H1 (cell line): ENCODE measurements around the gene SLC22A3. TPM values are rescaled to one million over a fixed set of nuclear protein-coding genes. Genes with fewer than 3 reads are reported as not detected.

Experiments
- CTCF ChIA-PET: fragments of 300-600 bp; sonication (Branson Sonifier 250); formaldehyde crosslinking; loops from one replicate; lab custom pipeline; 2021; ENCODE audit not compliant: partially characterized antibody; lab: Charles Lee
- POLR2A ChIA-PET: fragments of 300-600 bp; sonication (Branson Sonifier 250); formaldehyde crosslinking; loops from one replicate; lab custom pipeline; 2021; ENCODE audit warnings: inconsistent platforms; ENCODE audit not compliant: partially characterized antibody; lab: Charles Lee
- DNase-seq, 2 experiments: peaks; one replicate each; pipeline versions ENCODE4 v3.0.0 to v3.0.0-alpha.2; 2010 to 2022; ENCODE audit warnings: low spot score in 2 of 2, low read depth in 1 of 2, mixed read lengths in 1 of 2
- FAIRE-seq: peaks from 2 replicates; lab custom pipeline; 2011; peaks lifted over from hg19 to GRCh38; lab: Jason Lieb, UNC
- H2AFZ ChIP-seq: 2 replicates; pipeline ENCODE4 v1.8.1; 2012; ENCODE audit warnings: low read length, inconsistent platforms
- H2AK5ac ChIP-seq: 2 replicates; pipeline ENCODE4 v1.6.1; 2013; ENCODE audit warnings: low read depth, low read length
- H2BK120ac ChIP-seq: replicated peaks from 2 replicates; pipeline ENCODE3; 2013; ENCODE audit warnings: low read depth, low read length, inconsistent platforms
- H2BK12ac ChIP-seq: 2 replicates; pipeline ENCODE4 v1.6.1; 2013; ENCODE audit warnings: low read depth, low read length
- H2BK15ac ChIP-seq: 2 replicates; pipeline ENCODE4 v1.6.1; 2013; ENCODE audit warnings: low read length
- H2BK20ac ChIP-seq: 2 replicates; pipeline ENCODE4 v1.6.1; 2013; ENCODE audit warnings: low read length
- H2BK5ac ChIP-seq: 2 replicates; pipeline ENCODE4 v1.6.1; 2013; ENCODE audit warnings: low read depth, low read length
- H3K14ac ChIP-seq: 2 replicates; pipeline ENCODE4 v1.6.1; 2013; ENCODE audit warnings: inconsistent platforms; ENCODE audit not compliant: insufficient read length
- H3K18ac ChIP-seq: 2 replicates; pipeline ENCODE4 v1.6.1; 2013; ENCODE audit warnings: low read length; ENCODE audit errors: extremely low read depth
- H3K23ac ChIP-seq: 2 replicates; pipeline ENCODE4 v1.6.1; 2013; ENCODE audit warnings: inconsistent platforms; ENCODE audit not compliant: insufficient read length
- H3K23me2 ChIP-seq: 2 replicates; pipeline ENCODE4 v1.6.1; 2013; ENCODE audit warnings: low read depth, low read length
- H3K27ac ChIP-seq: 2 replicates; pipeline ENCODE4 v1.6.1; 2011; ENCODE audit warnings: low read depth, low read length, inconsistent platforms
- H3K27me3 ChIP-seq, 4 experiments: replicated peaks in 1 of 4; 1 replicate in 1 of 4; 2 replicates in 3 of 4; pipeline versions ENCODE4 v1.6.1 to v1.8.1; 2011 to 2013; ENCODE audit warnings: low read length in 3 of 4, mild to moderate bottlenecking in 3 of 4, inconsistent platforms in 2 of 4, mixed read lengths in 2 of 4, moderate library complexity in 1 of 4; ENCODE audit not compliant: control insufficient read depth in 3 of 4, insufficient read depth in 3 of 4; ENCODE audit errors: extremely low read depth in 1 of 4
- H3K36me3 ChIP-seq, 4 experiments: 2 replicates each; pipeline versions ENCODE4 v1.6.1 to v1.8.1; 2011 to 2013; ENCODE audit warnings: mild to moderate bottlenecking in 4 of 4, low read length in 3 of 4, moderate library complexity in 2 of 4, control low read depth in 1 of 4, inconsistent platforms in 1 of 4; ENCODE audit not compliant: insufficient read depth in 4 of 4, control insufficient read depth in 2 of 4
- H3K4ac ChIP-seq: replicated peaks from 2 replicates; pipeline ENCODE3; 2013; ENCODE audit warnings: low read length, low read depth, mixed read lengths, inconsistent platforms; ENCODE audit not compliant: insufficient read length
- H3K4me1 ChIP-seq, 4 experiments: replicated peaks in 1 of 4; 1 replicate in 1 of 4; 2 replicates in 3 of 4; pipeline versions ENCODE4 v1.6.1 to v1.8.1; 2011 to 2013; ENCODE audit warnings: low read length in 3 of 4, inconsistent platforms in 2 of 4, mixed read lengths in 1 of 4; ENCODE audit not compliant: insufficient read depth in 4 of 4, control insufficient read depth in 3 of 4
- H3K4me2 ChIP-seq, 2 experiments: 2 replicates each; pipeline versions ENCODE4 v1.6.1 to v1.8.1; 2011 to 2013; ENCODE audit warnings: low read depth in 2 of 2, low read length in 2 of 2, control low read depth in 1 of 2, inconsistent platforms in 1 of 2, mild to moderate bottlenecking in 1 of 2; ENCODE audit not compliant: insufficient read depth in 1 of 2
- H3K4me3 ChIP-seq, 4 experiments: fragments of 200-600, 300-600 bp in 1 of 4; sonication (generic), shearing (Covaris generic), sonication (Bioruptor Twin) in 1 of 4; 2 replicates each; pipeline versions ENCODE4 v1.5.1 to v1.8.1; 2011 to 2016; ENCODE audit warnings: low read length in 4 of 4, low read depth in 3 of 4, control low read depth in 2 of 4, inconsistent platforms in 2 of 4, mild to moderate bottlenecking in 2 of 4, mixed read lengths in 1 of 4, moderate library complexity in 1 of 4; ENCODE audit not compliant: insufficient read depth in 2 of 4; ENCODE audit errors: extremely low read depth in 1 of 4
- H3K56ac ChIP-seq: replicated peaks from 2 replicates; pipeline ENCODE3; 2013; ENCODE audit warnings: low read depth, mild to moderate bottlenecking, mixed read lengths, low read length, inconsistent platforms; ENCODE audit not compliant: insufficient read length
- H3K79me1 ChIP-seq: 2 replicates; pipeline ENCODE4 v1.6.1; 2013; ENCODE audit warnings: low read depth, low read length, control low read depth
- H3K79me2 ChIP-seq, 2 experiments: 2 replicates each; pipeline versions ENCODE4 v1.6.1 to v1.8.1; 2012 to 2013; ENCODE audit warnings: low read length in 2 of 2, mild to moderate bottlenecking in 2 of 2, inconsistent platforms in 1 of 2; ENCODE audit not compliant: insufficient read depth in 2 of 2, control insufficient read depth in 1 of 2
- H3K9ac ChIP-seq, 4 experiments: replicated peaks in 1 of 4; 1 replicate in 1 of 4; 2 replicates in 3 of 4; pipeline versions ENCODE4 v1.6.1 to v1.8.1; 2011 to 2013; ENCODE audit warnings: low read depth in 3 of 4, low read length in 3 of 4, control low read depth in 2 of 4, mild to moderate bottlenecking in 2 of 4, moderate library complexity in 2 of 4, inconsistent platforms in 1 of 4; ENCODE audit errors: extremely low read depth in 1 of 4
- H3K9me3 ChIP-seq, 2 experiments: 2 replicates each; pipeline versions ENCODE4 v1.6.1 to v1.8.1; 2012 to 2013; ENCODE audit warnings: mild to moderate bottlenecking in 2 of 2, moderate library complexity in 2 of 2, control low read depth in 1 of 2, inconsistent platforms in 1 of 2, low read depth in 1 of 2, low read length in 1 of 2, mixed read lengths in 1 of 2; ENCODE audit not compliant: insufficient read depth in 2 of 2
- H4K20me1 ChIP-seq, 2 experiments: replicated peaks in 1 of 2; 2 replicates each; pipeline versions ENCODE3 to v1.8.1; 2011 to 2013; ENCODE audit warnings: inconsistent platforms in 2 of 2, low read length in 2 of 2, mild to moderate bottlenecking in 1 of 2; ENCODE audit not compliant: insufficient read depth in 2 of 2, control insufficient read depth in 1 of 2
- H4K5ac ChIP-seq: 2 replicates; pipeline ENCODE4 v1.6.1; 2013; ENCODE audit warnings: low read length, low read depth, mixed read lengths, inconsistent platforms; ENCODE audit not compliant: insufficient read length
- H4K8ac ChIP-seq: 2 replicates; pipeline ENCODE4 v1.8.0; 2013; ENCODE audit warnings: mild to moderate bottlenecking, moderate library complexity, low read length, inconsistent platforms; ENCODE audit not compliant: insufficient read depth; ENCODE audit errors: extremely low read depth
- H4K91ac ChIP-seq: replicated peaks from 2 replicates; pipeline ENCODE3; 2013; ENCODE audit warnings: low read length, mixed read lengths, inconsistent platforms; ENCODE audit not compliant: insufficient read length
- EZH2 ChIP-seq: fragments of 200-600 bp; sonication (generic); IDR thresholded peaks from 2 replicates; pipeline ENCODE4 v1.7.1; 2012; ENCODE audit warnings: low read depth, mild to moderate bottlenecking, moderate library complexity, low read length, inconsistent platforms; ENCODE audit not compliant: severe bottlenecking
- POU5F1 ChIP-seq: IDR thresholded peaks from 2 replicates; pipeline ENCODE4 v1.6.1; 2011; ENCODE audit warnings: low read depth, mild to moderate bottlenecking, low read length, moderate library complexity
- SIN3A ChIP-seq, 2 experiments: IDR thresholded peaks in 1 of 2; conservative IDR thresholded peaks in 1 of 2; 2 replicates each; pipeline ENCODE4 v1.6.1; 2011 to 2012; ENCODE audit warnings: low read length in 2 of 2, improper control_type of control experiment in 1 of 2, low read depth in 1 of 2, mild to moderate bottlenecking in 1 of 2
- WGBS, 2 experiments: shearing (Covaris generic) in 1 of 2; methylation state at CpG; one replicate each; pipeline versions ENCODE4 v1.1.6 to v1.1.7; 2013 to 2015; ENCODE audit warnings: low lambda C conversion rate in 2 of 2, mixed read lengths in 2 of 2, inconsistent platforms in 1 of 2, low coverage in 1 of 2, missing lambda C conversion rate in 1 of 2; ENCODE audit not compliant: insufficient replicate concordance in 2 of 2, insufficient coverage in 1 of 2, insufficient read length in 1 of 2; ENCODE audit errors: extremely low coverage in 1 of 2, missing lambda C conversion rate in 1 of 2; 5-methylcytosine and 5-hydroxymethylcytosine counted together
- polyA plus RNA-seq, 7 experiments: library from polyadenylated mRNA; depleted of rRNA in 3 of 7; stranded (reverse) in 5 of 7; unstranded in 2 of 7; fragments of >200 nt in 5 of 7; fragments of 200-250 nt in 2 of 7; gene quantifications; 1 replicate in 5 of 7; 2 replicates in 1 of 7; 4 replicates in 1 of 7; pipeline versions ENCODE4 v1.2.1 to v1.2.3, GENCODE V29; 2011 to 2013; ENCODE audit warnings: missing spikeins in 2 of 7, mixed read lengths in 2 of 7
- total RNA-seq: library from RNA; stranded (reverse); fragmentation: NEBNext Ultra II Directional; extraction: Animal tissue kit (Norgen Biotek cat#: 25700); gene quantifications from 2 replicates; pipeline ENCODE4 v1.2.1, GENCODE V29; 2021

SLC22A3 gene
- total and polyA plus RNA-seq, 2 of the 8 experiments (the other 6 are each of a cell fraction or from before 2014, with no cell fraction given), result 1.0 to 2.9 TPM

DNA sequence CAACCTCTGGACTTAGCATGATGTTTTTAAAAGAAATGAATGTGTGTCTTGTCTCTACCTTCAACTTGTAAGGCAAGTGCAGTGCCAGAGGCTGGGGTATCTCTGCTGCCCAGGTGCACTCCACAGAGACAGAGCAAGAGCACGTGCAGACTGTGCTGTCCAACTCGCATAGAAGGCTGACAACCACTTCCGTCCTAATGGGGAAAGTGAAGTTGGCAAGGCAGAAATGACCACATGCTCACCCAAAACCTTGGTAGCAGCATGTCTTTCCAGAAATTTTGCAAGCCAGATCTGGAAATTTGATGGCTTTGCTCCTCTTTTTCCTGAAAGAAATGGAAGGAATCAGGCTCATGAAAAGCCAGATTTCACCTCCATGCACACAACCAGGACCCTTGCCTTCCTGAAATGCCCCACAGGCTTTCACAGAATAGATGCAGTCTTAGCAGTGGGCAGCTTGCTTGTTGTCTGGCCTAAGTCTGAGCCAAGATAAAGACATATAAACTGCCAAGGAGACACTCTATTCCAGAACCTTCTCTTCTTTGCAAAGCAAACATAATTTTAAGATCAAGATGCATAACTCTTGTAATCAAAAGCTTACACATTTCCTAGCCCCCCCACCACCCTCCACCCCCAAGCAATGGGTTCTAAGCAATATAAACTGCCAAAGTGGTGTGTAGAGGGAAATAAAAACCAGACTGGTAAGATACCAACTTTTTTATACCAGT, 26.8 kb downstream of the SLC22A3 start:
- Histone ChIP-seq H3K18ac (no peak overlapping the region), H3K4me2 (no peak overlapping the region), H3K79me2 (no peaks in the 10 kb centered on the region), H4K8ac (no peak overlapping the region), H3K9me3 (no peaks in the 10 kb centered on the region), H4K5ac (no peak overlapping the region), H3K4me3 (no peak overlapping the region), H3K36me3 (no peaks in the 10 kb centered on the region), H3K27ac (no peak overlapping the region), H3K23me2 (no peaks in the 10 kb centered on the region), H3K27me3 (no peaks in the 10 kb centered on the region), H3K9ac (no peak overlapping the region), H2BK20ac (no peak overlapping the region), H2AK5ac (no peak overlapping the region), H3K4me1 (no peaks in the 10 kb centered on the region), H2BK120ac (no peak overlapping the region), H2BK5ac (no peak overlapping the region), H3K14ac (no peak overlapping the region), H3K79me1 (no peaks in the 10 kb centered on the region), H3K56ac (no peak overlapping the region), H4K91ac (no peak overlapping the region), H4K20me1 (no peaks in the 10 kb centered on the region), H2BK12ac (no peak overlapping the region), H3K23ac (no peak overlapping the region), H2BK15ac (no peak overlapping the region), H3K4ac (no peak overlapping the region), H2AFZ (no peak overlapping the region)
- CTCF ChIA-PET, result interaction anchor here (0.9 kb wide), 1 partner anchor 1200 kb away, joined by 3 read pairs; no protein-coding TSS in a partner anchor
- FAIRE-seq (no peak), DNase-seq (no peak)
- POLR2A ChIA-PET, result no interaction called here
- 96% methylated on average over 3 of the region's 3 CpGs; no CpG with 5 or more reads in 1 of the 2 experiments for WGBS, 2 experiments
- TF ChIP-seq EZH2 (no peak), SIN3A (conservative IDR thresholded peaks at IDR 0.05 in 1 of 2, IDR thresholded peaks at IDR 0.05 in 1 of 2; ENCODE audit: low read depth in 1 of 2, low read length in 2 of 2) (no peak), POU5F1 (no peak)
